NB4 (cell line): Measurements from ENCODE around the gene SIX2.

Experiments used
- DNase-seq: peaks from one replicate; pipeline ENCODE4 v3.0.0; 2010; ENCODE audit warnings: low read depth
- H3K4me3 ChIP-seq: one replicate; pipeline ENCODE4 v1.5.1; 2011; ENCODE audit warnings: mild to moderate bottlenecking, low read depth, low read length, moderate library complexity
- CTCF ChIP-seq: IDR thresholded peaks from one replicate; pipeline ENCODE4 v1.5.1; 2012; ENCODE audit warnings: low read depth, low read length
- MYC ChIP-seq: IDR thresholded peaks from 2 replicates; pipeline ENCODE4 v1.6.1; 2011; ENCODE audit warnings: low read depth, low read length
- POLR2A ChIP-seq: IDR thresholded peaks from 2 replicates; pipeline ENCODE4 v1.6.1; 2011; ENCODE audit warnings: mild to moderate bottlenecking; ENCODE audit not compliant: insufficient read length; ENCODE audit errors: extremely low read depth
- TF ChIP-seq, protein P1 (sequence below): IDR thresholded peaks from 2 replicates; pipeline ENCODE4 v1.6.1; 2011; ENCODE audit warnings: low read depth, low read length

SIX2 gene

DNA sequence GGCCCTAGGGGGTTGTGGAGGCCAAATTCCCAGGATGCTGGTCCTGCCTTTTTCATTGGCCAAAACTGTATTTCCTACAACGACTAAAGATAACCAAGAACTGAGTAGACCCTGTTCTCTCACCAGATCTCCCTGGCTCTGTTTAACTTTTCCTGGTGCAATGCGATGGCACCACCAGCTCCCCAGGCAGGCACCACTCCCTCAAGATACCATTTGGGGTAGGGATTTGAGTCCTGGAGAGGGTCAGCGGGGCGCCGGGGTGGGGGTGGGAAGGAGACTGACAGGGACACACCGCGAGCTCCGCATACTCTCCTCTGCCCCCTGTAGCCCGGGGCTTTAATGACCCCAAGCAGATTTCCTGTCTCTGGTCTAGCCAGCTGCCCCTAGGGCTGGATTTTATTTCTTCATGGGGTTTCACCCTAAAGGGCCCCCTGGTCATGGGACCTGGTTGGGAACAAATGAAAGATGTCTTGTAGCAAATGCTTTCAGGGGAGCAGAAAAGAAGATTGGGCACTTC is 7.3 kb downstream of the SIX2 start:
- no peak overlapping the region for H3K4me3 ChIP-seq
- TF ChIP-seq CTCF: peak; percentile 13
- TF ChIP-seq, protein P1, sequence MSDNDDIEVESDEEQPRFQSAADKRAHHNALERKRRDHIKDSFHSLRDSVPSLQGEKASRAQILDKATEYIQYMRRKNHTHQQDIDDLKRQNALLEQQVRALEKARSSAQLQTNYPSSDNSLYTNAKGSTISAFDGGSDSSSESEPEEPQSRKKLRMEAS: no peak
- DNase-seq: no peak

- H3K4me3 ChIP-seq: no peak overlapping the region
- DNase-seq: peak; percentile 25
- TF ChIP-seq POLR2A (no peak), CTCF (no peak)
Observed at GRCh38 chr2:45000921-45001868, 8.1 kb downstream of the SIX2 start.

DNA sequence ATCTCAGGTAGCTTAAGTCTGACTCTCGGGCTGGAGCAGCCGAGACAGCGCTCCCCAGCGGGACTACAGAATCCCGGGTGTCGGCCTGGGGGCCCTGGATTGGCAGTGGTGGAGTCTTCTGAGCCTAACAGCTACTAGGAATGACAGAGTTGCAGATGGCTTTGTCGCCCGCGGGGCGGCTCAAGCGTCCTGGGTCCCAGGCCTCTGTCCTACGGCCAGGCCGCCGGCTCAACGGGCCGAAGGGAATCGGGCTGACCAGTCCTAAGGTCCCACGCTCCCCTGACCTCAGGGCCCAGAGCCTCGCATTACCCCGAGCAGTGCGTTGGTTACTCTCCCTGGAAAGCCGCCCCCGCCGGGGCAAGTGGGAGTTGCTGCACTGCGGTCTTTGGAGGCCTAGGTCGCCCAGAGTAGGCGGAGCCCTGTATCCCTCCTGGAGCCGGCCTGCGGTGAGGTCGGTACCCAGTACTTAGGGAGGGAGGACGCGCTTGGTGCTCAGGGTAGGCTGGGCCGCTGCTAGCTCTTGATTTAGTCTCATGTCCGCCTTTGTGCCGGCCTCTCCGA is 8.8 kb downstream of the SIX2 start:
- peak; percentile 60 for DNase-seq
- H3K4me3 ChIP-seq: no peak overlapping the region

DNA sequence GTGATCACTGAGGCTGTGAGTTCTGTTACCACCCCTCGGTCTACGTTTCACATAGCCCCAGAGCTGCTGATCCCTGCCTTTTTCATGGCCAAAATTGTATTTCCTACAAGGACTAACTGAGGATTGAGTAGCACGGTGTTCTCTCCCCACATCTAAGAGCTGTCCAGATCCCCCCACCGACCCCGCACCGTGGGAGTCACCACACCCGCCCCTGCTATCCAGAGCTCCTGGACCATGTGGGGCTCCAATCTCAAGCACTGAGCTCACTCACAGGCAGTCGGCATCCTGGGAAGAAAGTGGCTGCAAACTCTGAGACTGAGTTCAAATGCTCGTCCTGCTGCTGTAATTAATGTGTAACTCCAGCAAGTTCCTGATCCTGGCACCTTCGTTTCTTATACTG is 9.7 kb downstream of the SIX2 start:
- TF ChIP-seq CTCF (no peak), MYC (no peak), POLR2A (no peak)
- TF ChIP-seq, protein P1: no peak
- DNase-seq: no peak

More for the DNA sequence above, 8.8 kb downstream of the SIX2 start:
- no peak for TF ChIP-seq CTCF
- no peak for TF ChIP-seq POLR2A
- TF ChIP-seq MYC: no peak
- TF ChIP-seq, protein P1: no peak

DNA sequence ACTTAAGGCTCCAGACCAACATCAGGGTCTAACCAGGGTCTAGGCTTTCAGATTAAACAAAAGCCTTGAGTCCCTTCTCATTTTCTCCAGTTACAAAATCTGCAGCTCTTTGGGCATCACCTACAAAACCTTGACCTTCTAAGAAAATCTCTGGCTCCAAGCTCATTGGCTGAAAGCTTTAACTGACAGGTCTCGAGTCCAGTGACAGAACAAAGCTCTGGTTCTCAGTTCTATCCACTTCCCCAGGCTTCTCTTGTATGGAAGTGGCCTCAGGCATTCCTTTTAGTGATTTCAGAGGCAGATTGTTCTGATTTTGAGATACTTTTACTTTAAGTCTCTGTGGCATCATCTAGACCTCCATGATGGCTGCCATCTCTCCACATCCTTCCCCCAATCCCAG is 11.3 kb downstream of the SIX2 start:
- no peak overlapping the region for H3K4me3 ChIP-seq
- TF ChIP-seq, protein P1: no peak
- TF ChIP-seq CTCF (no peak), POLR2A (no peak), MYC (no peak)
- peak; percentile 36 for DNase-seq

More for the DNA sequence above, 9.7 kb downstream of the SIX2 start:
- no peak overlapping the region for H3K4me3 ChIP-seq
